ENCODE results near the gene USP22. TPM values are rescaled to one million over a fixed set of nuclear protein-coding genes. Genes with fewer than 3 reads are reported as not detected.

The USP22 gene
- total RNA-seq, 5 donors from 2014 or later (not counting 1 experiment from before 2014, with no cell fraction given), result 128 to 184 (median 136) TPM

DNA sequence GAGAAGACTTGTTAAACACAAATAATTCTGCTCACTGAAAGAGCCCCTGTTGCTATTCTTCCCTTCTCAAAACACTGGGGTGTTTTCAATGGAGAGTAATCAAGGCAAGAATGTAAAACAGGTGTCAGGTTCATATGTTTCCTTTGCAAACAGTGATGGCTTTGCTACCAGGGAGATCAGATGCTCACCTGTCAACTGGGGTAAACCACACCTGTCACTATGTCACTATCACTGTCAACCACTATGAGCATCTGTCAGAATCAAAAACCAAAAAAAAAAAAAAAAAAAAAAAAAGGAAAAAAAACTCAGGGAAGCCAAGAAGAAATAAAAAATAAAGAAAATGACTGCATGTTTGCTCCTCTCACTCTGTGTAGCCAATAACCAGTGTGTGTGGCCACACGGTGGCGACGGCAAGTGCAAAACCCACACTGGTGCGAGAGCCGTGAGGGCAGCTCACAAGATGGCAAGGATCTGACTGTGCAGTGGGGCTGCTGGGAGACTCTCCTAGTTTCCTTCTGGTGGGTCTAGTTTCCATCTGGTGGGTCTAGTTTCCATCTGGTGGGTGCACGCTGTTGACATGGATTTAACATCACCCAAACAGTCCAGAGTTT lies 22.7 kb downstream of the USP22 start:
- peak overlapping the region in 1 of 2 donors; percentile 24 for H3K27ac Mint-ChIP-seq
- DNase-seq (peak in 28 of 35 experiments; percentile 22 to 58 (median 36)), ATAC-seq (replicated peaks in 1 of 4) (peak in 2 of 4 experiments; percentile 55 to 71)
- H3K36me3 Mint-ChIP-seq, result peaks cover 66% of the 10 kb centered on the region
- H3K36me3 ChIP-seq (ENCODE audit: control insufficient read depth in 2 of 2, extremely low read depth in 1 of 2, insufficient read depth in 1 of 2, low read length in 1 of 2), result peaks cover 38 to 82% of the 10 kb centered on the region in 2 donors
- 68% methylated on average over 5 of the region's 6 CpGs for WGBS (ENCODE audit: insufficient coverage)
- H3K9me3 ChIP-seq, result no peaks in the 10 kb centered on the region
- H3K27me3 Mint-ChIP-seq, result no peaks in the 10 kb centered on the region
- H3K27ac ChIP-seq (ENCODE audit: low read length), result no peak overlapping the region
- peaks cover 32 to 43% (median 40%) of the 10 kb centered on the region in 3 donors for H3K4me1 Mint-ChIP-seq
- no peaks in the 10 kb centered on the region for H3K27me3 ChIP-seq (replicated peaks in 1 of 2; ENCODE audit: control insufficient read depth in 2 of 2, extremely low read depth in 1 of 2, insufficient read depth in 2 of 2, low read length in 1 of 2)
- peaks cover 6 to 19% of the 10 kb centered on the region in 2 experiments for H3K4me1 ChIP-seq (ENCODE audit: control insufficient read depth in 1 of 2, extremely low read depth in 1 of 2, insufficient read depth in 2 of 2, low read length in 2 of 2)
- POLR2A ChIA-PET, result interaction anchor here in 1 of 2 donors (0.6 kb wide), 1 partner anchor 18 kb away, joined by 9 read pairs; no protein-coding TSS in a partner anchor
- H3K9me3 Mint-ChIP-seq, result no peaks in the 10 kb centered on the region
- H3K4me3 Mint-ChIP-seq, result no peak overlapping the region
- H3K4me3 ChIP-seq (ENCODE audit: control insufficient read depth in 1 of 2, extremely low read depth in 1 of 2, low read length in 1 of 2), result no peak overlapping the region
- CTCF ChIA-PET, result interaction anchor here (0.7 to 1.0 kb wide), 2 partner anchors 9 to 23 kb away, joined by 5 to 12 read pairs; partner anchors contain the start of gene USP22 (in 1 of the 2)

DNA sequence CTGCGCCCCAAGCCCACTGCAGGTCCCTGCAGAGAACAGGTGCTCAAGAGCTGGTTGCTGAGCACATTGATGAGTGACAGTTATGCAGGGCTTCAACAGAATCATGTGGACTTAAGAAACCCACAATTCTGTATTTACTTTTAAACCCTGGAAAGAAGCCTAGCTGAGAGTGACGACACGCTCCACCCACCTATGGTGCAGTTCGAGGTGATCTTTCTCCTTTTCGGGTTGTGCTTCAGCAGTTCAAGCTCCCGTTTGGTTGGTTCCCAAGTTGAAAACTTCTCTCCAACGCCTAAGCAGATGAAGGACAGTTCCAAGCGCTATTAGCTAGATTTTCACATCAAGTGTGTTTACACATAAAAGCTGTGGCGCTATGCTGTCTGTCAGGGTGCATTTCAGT lies 23.9 kb downstream of the USP22 start:
- DNase-seq, result no peak
- CTCF ChIA-PET, result interaction anchor here in 1 of 2 donors (1.3 kb wide), 1 partner anchor 25 kb away, joined by 4 read pairs; no protein-coding TSS in a partner anchor

GRCh38 chr17:21017861-21018260 lies 24.9 kb downstream of the USP22 start:
- Histone ChIP-seq H3K27me3 (replicated peaks in 1 of 2; ENCODE audit: control insufficient read depth in 2 of 2, extremely low read depth in 1 of 2, insufficient read depth in 2 of 2, low read length in 1 of 2) (no peaks in the 10 kb centered on the region), H3K27ac (ENCODE audit: low read length) (no peak overlapping the region), H3K4me1 (ENCODE audit: control insufficient read depth in 1 of 2, extremely low read depth in 1 of 2, insufficient read depth in 2 of 2, low read length in 2 of 2) (peaks cover 0 to 3% of the 10 kb centered on the region in 2 experiments), H3K4me3 (ENCODE audit: control insufficient read depth in 1 of 2, extremely low read depth in 1 of 2, low read length in 1 of 2) (no peak overlapping the region), H3K9me3 (no peaks in the 10 kb centered on the region), H3K36me3 (ENCODE audit: control insufficient read depth in 2 of 2, extremely low read depth in 1 of 2, insufficient read depth in 1 of 2, low read length in 1 of 2) (peaks cover 41 to 87% of the 10 kb centered on the region in 2 donors)
- Mint-ChIP-seq H3K27me3 (no peaks in the 10 kb centered on the region), H3K4me3 (no peak overlapping the region), H3K4me1 (peaks cover 18 to 25% (median 23%) of the 10 kb centered on the region in 3 donors), H3K36me3 (peaks cover 71% of the 10 kb centered on the region), H3K27ac (no peak overlapping the region), H3K9me3 (no peaks in the 10 kb centered on the region)
- ATAC-seq (replicated peaks in 1 of 4) (no peak), DNase-seq (no peak)
- 86% methylated on average over 10 of the region's 10 CpGs for WGBS (ENCODE audit: insufficient coverage)
- ChIA-PET CTCF (no interaction called here), POLR2A (interaction anchor here in 1 of 2 donors (0.6 kb wide), 1 partner anchor 55 kb away, joined by 3 read pairs; no protein-coding TSS in a partner anchor)

More for the DNA sequence above, 23.9 kb downstream of the USP22 start:
- Mint-ChIP-seq H3K4me3 (no peak overlapping the region), H3K27me3 (no peaks in the 10 kb centered on the region), H3K4me1 (peaks cover 24 to 31% (median 29%) of the 10 kb centered on the region in 3 donors), H3K9me3 (no peaks in the 10 kb centered on the region), H3K36me3 (peaks cover 67% of the 10 kb centered on the region), H3K27ac (no peak overlapping the region)
- Histone ChIP-seq H3K4me1 (ENCODE audit: control insufficient read depth in 1 of 2, extremely low read depth in 1 of 2, insufficient read depth in 2 of 2, low read length in 2 of 2) (peaks cover 3 to 10% of the 10 kb centered on the region in 2 experiments), H3K36me3 (ENCODE audit: control insufficient read depth in 2 of 2, extremely low read depth in 1 of 2, insufficient read depth in 1 of 2, low read length in 1 of 2) (peaks cover 41 to 82% of the 10 kb centered on the region in 2 donors), H3K27ac (ENCODE audit: low read length) (no peak overlapping the region), H3K4me3 (ENCODE audit: control insufficient read depth in 1 of 2, extremely low read depth in 1 of 2, low read length in 1 of 2) (no peak overlapping the region), H3K9me3 (no peaks in the 10 kb centered on the region), H3K27me3 (replicated peaks in 1 of 2; ENCODE audit: control insufficient read depth in 2 of 2, extremely low read depth in 1 of 2, insufficient read depth in 2 of 2, low read length in 1 of 2) (no peaks in the 10 kb centered on the region)
- POLR2A ChIA-PET, result interaction anchor here in 1 of 2 donors (1.2 kb wide), 1 partner anchor 24 kb away, joined by 7 read pairs; the partner anchor contains the start of gene USP22
- 93% methylated on average over 9 of the region's 9 CpGs for WGBS (ENCODE audit: insufficient coverage)
- no peak for ATAC-seq (replicated peaks in 1 of 4)

DNA sequence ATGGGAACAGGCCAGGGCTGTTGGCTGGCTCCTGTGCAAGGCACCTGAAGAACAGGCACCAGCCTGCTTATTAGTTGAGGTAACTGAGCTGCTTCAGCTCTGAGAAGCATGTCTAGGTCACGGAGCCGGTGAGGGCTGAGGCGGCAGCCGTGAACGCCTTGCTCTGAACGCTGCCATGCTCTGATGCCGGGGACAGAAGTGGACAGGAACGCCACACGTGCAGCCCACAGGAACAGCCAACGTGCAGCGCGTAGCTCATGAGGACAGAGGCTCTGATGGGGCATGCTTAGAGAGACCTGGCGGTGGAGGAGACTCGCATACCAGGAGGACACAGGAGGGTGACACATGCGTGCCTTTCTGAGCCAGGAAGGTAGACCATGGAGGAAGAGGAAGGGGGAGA lies 25.6 kb downstream of the USP22 start:
- ATAC-seq (replicated peaks in 1 of 4) (no peak), DNase-seq (no peak)
- H3K27ac ChIP-seq (ENCODE audit: low read length), result no peak overlapping the region
- Mint-ChIP-seq H3K27ac (no peak overlapping the region), H3K4me3 (no peak overlapping the region), H3K36me3 (peaks cover 76% of the 10 kb centered on the region), H3K27me3 (no peaks in the 10 kb centered on the region), H3K9me3 (no peaks in the 10 kb centered on the region), H3K4me1 (peaks cover 14 to 21% (median 20%) of the 10 kb centered on the region in 3 donors)
- H3K4me3 ChIP-seq (ENCODE audit: control insufficient read depth in 1 of 2, extremely low read depth in 1 of 2, low read length in 1 of 2), result no peak overlapping the region
- CTCF ChIA-PET, result interaction anchor here in 1 of 2 donors (0.9 kb wide), 1 partner anchor 26 kb away, joined by 3 read pairs; the partner anchor contains the start of gene USP22
- no peaks in the 10 kb centered on the region for H3K27me3 ChIP-seq (replicated peaks in 1 of 2; ENCODE audit: control insufficient read depth in 2 of 2, extremely low read depth in 1 of 2, insufficient read depth in 2 of 2, low read length in 1 of 2)
- WGBS (ENCODE audit: insufficient coverage), result 95% methylated on average over 13 of the region's 15 CpGs
- H3K36me3 ChIP-seq (ENCODE audit: control insufficient read depth in 2 of 2, extremely low read depth in 1 of 2, insufficient read depth in 1 of 2, low read length in 1 of 2), result peaks cover 46 to 91% of the 10 kb centered on the region in 2 donors
- H3K9me3 ChIP-seq, result no peaks in the 10 kb centered on the region
- peaks cover 0 to 3% of the 10 kb centered on the region in 2 experiments for H3K4me1 ChIP-seq (ENCODE audit: control insufficient read depth in 1 of 2, extremely low read depth in 1 of 2, insufficient read depth in 2 of 2, low read length in 2 of 2)
- POLR2A ChIA-PET, result no interaction called here

GRCh38 chr17:21016826-21017225 lies 26.0 kb downstream of the USP22 start:
- H3K27ac ChIP-seq (ENCODE audit: low read length), result no peak overlapping the region
- no peaks in the 10 kb centered on the region for H3K9me3 Mint-ChIP-seq
- DNase-seq (no peak), ATAC-seq (replicated peaks in 1 of 4) (no peak)
- no peaks in the 10 kb centered on the region for H3K27me3 ChIP-seq (replicated peaks in 1 of 2; ENCODE audit: control insufficient read depth in 2 of 2, extremely low read depth in 1 of 2, insufficient read depth in 2 of 2, low read length in 1 of 2)
- H3K27ac Mint-ChIP-seq, result no peak overlapping the region
- ChIA-PET POLR2A (interaction anchor here in 1 of 2 donors (0.7 kb wide), 1 partner anchor 92 kb away, joined by 3 read pairs; no protein-coding TSS in a partner anchor), CTCF (interaction anchor here in 1 of 2 donors (0.9 kb wide), 1 partner anchor 26 kb away, joined by 3 read pairs; the partner anchor contains the start of gene USP22)
- peaks cover 80% of the 10 kb centered on the region for H3K36me3 Mint-ChIP-seq
- 97% methylated on average over 4 of the region's 7 CpGs for WGBS (ENCODE audit: insufficient coverage)
- no peaks in the 10 kb centered on the region for H3K27me3 Mint-ChIP-seq
- H3K4me3 Mint-ChIP-seq, result no peak overlapping the region
- peaks cover 14 to 21% (median 20%) of the 10 kb centered on the region in 3 donors for H3K4me1 Mint-ChIP-seq
- no peak overlapping the region for H3K4me3 ChIP-seq (ENCODE audit: control insufficient read depth in 1 of 2, extremely low read depth in 1 of 2, low read length in 1 of 2)
- peaks cover 0 to 3% of the 10 kb centered on the region in 2 experiments for H3K4me1 ChIP-seq (ENCODE audit: control insufficient read depth in 1 of 2, extremely low read depth in 1 of 2, insufficient read depth in 2 of 2, low read length in 2 of 2)
- H3K9me3 ChIP-seq, result no peaks in the 10 kb centered on the region
- peaks cover 50 to 96% of the 10 kb centered on the region in 2 donors for H3K36me3 ChIP-seq (ENCODE audit: control insufficient read depth in 2 of 2, extremely low read depth in 1 of 2, insufficient read depth in 1 of 2, low read length in 1 of 2)

DNA sequence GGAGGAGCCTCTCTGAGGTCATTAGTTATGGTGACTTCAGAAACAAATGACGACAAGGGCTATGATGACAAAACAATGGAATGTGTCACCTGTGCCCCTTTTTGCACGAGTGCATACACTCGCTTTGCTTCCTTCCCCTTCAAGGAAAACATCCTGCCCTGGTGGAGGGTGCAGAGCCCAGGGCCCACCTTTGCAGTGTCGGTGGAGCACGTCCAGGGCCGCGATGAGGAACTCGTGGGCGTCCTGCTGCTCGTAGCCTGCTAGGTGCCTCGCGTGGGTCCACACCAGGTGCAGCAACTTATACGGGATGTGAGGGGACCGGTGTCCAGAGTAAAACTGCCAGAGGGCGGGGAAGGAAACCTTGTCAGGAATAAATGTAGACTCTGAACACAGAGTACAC lies 27.2 kb downstream of the USP22 start:
- Histone ChIP-seq H3K27me3 (replicated peaks in 1 of 2; ENCODE audit: control insufficient read depth in 2 of 2, extremely low read depth in 1 of 2, insufficient read depth in 2 of 2, low read length in 1 of 2) (no peaks in the 10 kb centered on the region), H3K9me3 (no peaks in the 10 kb centered on the region), H3K36me3 (ENCODE audit: control insufficient read depth in 2 of 2, extremely low read depth in 1 of 2, insufficient read depth in 1 of 2, low read length in 1 of 2) (peaks cover 45 to 98% of the 10 kb centered on the region in 2 donors), H3K27ac (ENCODE audit: low read length) (no peak overlapping the region), H3K4me1 (ENCODE audit: control insufficient read depth in 1 of 2, extremely low read depth in 1 of 2, insufficient read depth in 2 of 2, low read length in 2 of 2) (peaks cover 0 to 1% of the 10 kb centered on the region in 2 experiments), H3K4me3 (ENCODE audit: control insufficient read depth in 1 of 2, extremely low read depth in 1 of 2, low read length in 1 of 2) (no peak overlapping the region)
- peaks cover 81% of the 10 kb centered on the region for H3K36me3 Mint-ChIP-seq
- ATAC-seq (replicated peaks in 1 of 4) (no peak), DNase-seq (no peak)
- H3K4me1 Mint-ChIP-seq, result peaks cover 11 to 13% (median 12%) of the 10 kb centered on the region in 3 donors
- ChIA-PET CTCF (no interaction called here), POLR2A (no interaction called here)
- H3K27ac Mint-ChIP-seq, result no peak overlapping the region
- no peaks in the 10 kb centered on the region for H3K9me3 Mint-ChIP-seq
- H3K4me3 Mint-ChIP-seq, result no peak overlapping the region
- 94% methylated on average over 9 of the region's 15 CpGs for WGBS (ENCODE audit: insufficient coverage)
- H3K27me3 Mint-ChIP-seq, result no peaks in the 10 kb centered on the region

All from T-cell (primary cell).